ENCODE measurements around the gene TCTN3.

DNA sequence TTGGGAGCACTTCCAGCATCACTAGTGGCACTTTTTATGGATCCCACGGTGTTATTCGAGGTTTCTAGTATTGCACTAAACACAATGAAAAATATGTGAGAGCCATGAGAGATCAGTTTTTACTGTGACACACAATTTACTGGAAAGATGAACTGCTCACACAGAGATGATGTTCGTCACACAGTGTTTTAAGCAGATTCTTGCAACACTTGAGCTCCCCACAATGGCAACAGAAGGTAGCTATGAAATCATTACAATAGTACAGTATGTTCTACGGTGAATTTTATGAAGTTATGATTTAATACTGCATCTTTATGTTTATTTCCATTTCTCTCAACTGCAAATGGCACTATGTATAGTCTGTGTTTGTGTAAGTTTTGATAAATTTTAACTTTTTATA, 34.8 kb upstream of the TCTN3 start:
- TF ChIP-seq, protein P1, sequence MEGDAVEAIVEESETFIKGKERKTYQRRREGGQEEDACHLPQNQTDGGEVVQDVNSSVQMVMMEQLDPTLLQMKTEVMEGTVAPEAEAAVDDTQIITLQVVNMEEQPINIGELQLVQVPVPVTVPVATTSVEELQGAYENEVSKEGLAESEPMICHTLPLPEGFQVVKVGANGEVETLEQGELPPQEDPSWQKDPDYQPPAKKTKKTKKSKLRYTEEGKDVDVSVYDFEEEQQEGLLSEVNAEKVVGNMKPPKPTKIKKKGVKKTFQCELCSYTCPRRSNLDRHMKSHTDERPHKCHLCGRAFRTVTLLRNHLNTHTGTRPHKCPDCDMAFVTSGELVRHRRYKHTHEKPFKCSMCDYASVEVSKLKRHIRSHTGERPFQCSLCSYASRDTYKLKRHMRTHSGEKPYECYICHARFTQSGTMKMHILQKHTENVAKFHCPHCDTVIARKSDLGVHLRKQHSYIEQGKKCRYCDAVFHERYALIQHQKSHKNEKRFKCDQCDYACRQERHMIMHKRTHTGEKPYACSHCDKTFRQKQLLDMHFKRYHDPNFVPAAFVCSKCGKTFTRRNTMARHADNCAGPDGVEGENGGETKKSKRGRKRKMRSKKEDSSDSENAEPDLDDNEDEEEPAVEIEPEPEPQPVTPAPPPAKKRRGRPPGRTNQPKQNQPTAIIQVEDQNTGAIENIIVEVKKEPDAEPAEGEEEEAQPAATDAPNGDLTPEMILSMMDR (conservative IDR thresholded peaks at IDR 0.05; ENCODE audit: low read depth, low read length), result 0 out of 2 replicates have a peak, but pooled peaks have one; percentile 21
- no peak for TF ChIP-seq EZH2 (IDR thresholded peaks at IDR 0.05; ENCODE audit: low read length, unreplicated experiment)
